Cardiac ventricle fibroblast (primary cell): ENCODE measurements around the gene CFHR1. TPM values are rescaled to one million over a fixed set of nuclear protein-coding genes. Genes with fewer than 3 reads are reported as not detected.

Experiments used
- total RNA-seq: library from RNA; depleted of rRNA; stranded (reverse); fragments of >200 nt; gene quantifications from 2 replicates; pipeline ENCODE4 v1.2.3, GENCODE V29; 2015

CFHR1 gene
- total RNA-seq: 0.25 and 0.49 TPM in 2 replicates

DNA sequence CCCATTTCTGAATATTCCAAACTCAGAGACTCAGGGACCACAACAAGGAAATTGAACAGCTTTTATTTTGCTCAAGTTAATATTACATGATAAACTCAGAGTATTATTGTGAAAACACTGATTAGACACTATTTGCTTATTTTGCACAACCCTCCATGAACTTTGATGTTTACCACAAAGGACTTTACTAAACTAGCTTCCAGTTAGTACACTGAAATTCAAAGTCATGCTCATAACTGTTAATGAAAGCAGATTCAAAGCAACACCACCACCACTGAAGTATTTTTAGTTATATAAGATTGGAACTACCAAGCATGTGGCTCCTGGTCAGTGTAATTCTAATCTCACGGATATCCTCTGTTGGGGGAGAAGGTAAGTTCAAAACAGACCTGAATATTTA, at the start of gene CFHR1:
TSS of gene CFHR1 (plus strand) at position 201 of the 400 bp plus-strand sequence. CDS start at position 315, 114 bp downstream.

DNA sequence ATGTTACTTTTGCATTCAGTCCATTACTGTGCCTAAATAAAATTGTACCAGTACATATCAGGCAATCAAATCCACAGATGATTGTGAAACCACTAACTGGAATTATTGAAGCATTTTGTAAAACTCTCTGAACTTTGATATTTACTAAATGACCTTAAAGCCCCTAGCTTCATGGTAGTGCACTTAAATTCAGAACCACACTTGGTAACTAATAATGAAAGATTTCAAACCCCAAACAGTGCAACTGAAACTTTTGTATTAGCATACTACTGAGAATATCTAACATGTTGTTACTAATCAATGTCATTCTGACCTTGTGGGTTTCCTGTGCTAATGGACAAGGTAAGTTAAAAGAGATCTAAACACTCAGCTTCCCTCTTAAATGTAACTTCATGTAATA, 44.9 kb upstream of the CFHR1 start, which contains the start of gene CFHR3:
TSS of gene CFHR3 (plus strand) at position 238 of the 400 bp plus-strand sequence. CDS start at position 285, 47 bp downstream.

Other genes with a start within 250 kb of the CFHR1 start
- 3.1 and 6.2 TPM in 2 replicates for gene KCNT2, start 211.3 kb upstream of the CFHR1 start, total RNA-seq
- gene CFH, start 167.7 kb upstream of the CFHR1 start, total RNA-seq: 373 and 434 TPM in 2 replicates
- 0.31 TPM in 1 of 2 replicates, not detected in the other for gene CFHR3, start 44.9 kb upstream of the CFHR1 start, total RNA-seq
- gene CFHR4, start 68.3 kb downstream of the CFHR1 start, total RNA-seq: not detected in 2 replicates
- not detected in 2 replicates for gene CFHR2, start 124.0 kb downstream of the CFHR1 start, total RNA-seq
- gene CFHR5, start 157.8 kb downstream of the CFHR1 start, total RNA-seq: not detected in 2 replicates
- gene F13B, start 247.5 kb downstream of the CFHR1 start, total RNA-seq: not detected in 2 replicates